ENCODE results near the gene WDFY3.

WDFY3 gene

GRCh38 chr4:84639145-84639544 is 327.3 kb downstream of the WDFY3 start:
- H3K27me3 ChIP-seq (ENCODE audit: insufficient read depth, low read length), result no peaks in the 10 kb centered on the region
- H3K4me1 ChIP-seq (ENCODE audit: insufficient read depth, low read length), result no peaks in the 10 kb centered on the region
- no peaks in the 10 kb centered on the region for H3K9me3 ChIP-seq (ENCODE audit: low read length)
- no peak overlapping the region for H2AFZ ChIP-seq (ENCODE audit: low read depth, low read length)
- H3K36me3 ChIP-seq (ENCODE audit: insufficient read depth, low read length), result no peaks in the 10 kb centered on the region
- H3K4me3 ChIP-seq (ENCODE audit: low read length), result no peak overlapping the region

- H3K4me1 ChIP-seq (ENCODE audit: insufficient read depth, low read length), result no peaks in the 10 kb centered on the region
- H3K4me3 ChIP-seq (ENCODE audit: low read length), result no peak overlapping the region
- H2AFZ ChIP-seq (ENCODE audit: low read depth, low read length), result no peak overlapping the region
- no peaks in the 10 kb centered on the region for H3K36me3 ChIP-seq (ENCODE audit: insufficient read depth, low read length)
- no peaks in the 10 kb centered on the region for H3K9me3 ChIP-seq (ENCODE audit: low read length)
- no peaks in the 10 kb centered on the region for H3K27me3 ChIP-seq (ENCODE audit: insufficient read depth, low read length)
Observed at GRCh38 chr4:84638092-84638491, 328.4 kb downstream of the WDFY3 start.

DNA sequence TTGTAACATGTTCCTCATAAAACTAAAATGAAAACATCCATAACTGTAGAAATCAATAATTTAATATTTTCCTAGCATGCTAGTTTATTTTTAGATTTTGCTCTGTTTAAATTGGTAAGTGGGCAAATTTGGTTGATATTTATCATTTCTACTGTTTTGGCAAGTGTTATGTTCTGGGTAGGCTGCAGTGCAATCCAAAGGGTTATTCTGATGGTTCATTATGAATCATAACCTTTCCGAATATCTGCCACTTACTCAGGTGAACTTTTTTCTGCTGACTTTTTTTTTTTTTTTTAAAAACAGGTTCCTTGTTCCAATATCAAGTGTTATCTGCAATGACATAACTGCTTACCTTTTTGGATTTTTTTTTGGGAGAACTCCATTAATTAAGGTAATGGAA is 331.5 kb downstream of the WDFY3 start:
- no peak overlapping the region for H3K4me3 ChIP-seq (ENCODE audit: low read length)
- no peaks in the 10 kb centered on the region for H3K36me3 ChIP-seq (ENCODE audit: insufficient read depth, low read length)
- H3K27me3 ChIP-seq (ENCODE audit: insufficient read depth, low read length), result no peaks in the 10 kb centered on the region

GRCh38 chr4:84632092-84632491 is 334.4 kb downstream of the WDFY3 start:
- Histone ChIP-seq H2AFZ (ENCODE audit: low read depth, low read length) (no peak overlapping the region), H3K36me3 (ENCODE audit: insufficient read depth, low read length) (no peaks in the 10 kb centered on the region), H3K4me3 (ENCODE audit: low read length) (no peak overlapping the region), H3K4me1 (ENCODE audit: insufficient read depth, low read length) (no peaks in the 10 kb centered on the region), H3K9me3 (ENCODE audit: low read length) (no peaks in the 10 kb centered on the region), H3K27me3 (ENCODE audit: insufficient read depth, low read length) (no peaks in the 10 kb centered on the region)

More for the DNA sequence above, 331.5 kb downstream of the WDFY3 start:
- Histone ChIP-seq H3K4me1 (ENCODE audit: insufficient read depth, low read length) (no peaks in the 10 kb centered on the region), H3K9me3 (ENCODE audit: low read length) (no peaks in the 10 kb centered on the region), H2AFZ (ENCODE audit: low read depth, low read length) (no peak overlapping the region)

DNA sequence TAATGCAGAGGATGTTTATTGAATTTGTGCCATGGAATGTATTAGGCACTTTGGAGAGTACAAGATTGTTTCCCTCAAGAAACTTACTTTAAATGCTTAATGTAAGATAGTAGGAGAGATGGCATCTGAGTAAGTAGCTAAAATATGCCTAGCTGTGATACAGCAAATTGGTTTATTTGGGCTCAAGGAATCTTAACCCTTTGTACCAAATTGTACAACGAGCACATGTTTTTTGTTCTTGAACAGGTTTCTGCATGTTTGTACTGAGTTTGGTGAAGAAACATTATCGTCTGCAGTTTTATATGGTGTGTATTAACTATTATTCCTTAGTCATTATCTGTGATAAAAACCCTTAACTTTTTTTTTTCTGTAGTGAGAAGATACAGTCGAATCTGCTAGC is 334.9 kb downstream of the WDFY3 start:
- no peak overlapping the region for H2AFZ ChIP-seq (ENCODE audit: low read depth, low read length)
- H3K4me1 ChIP-seq (ENCODE audit: insufficient read depth, low read length), result no peaks in the 10 kb centered on the region
- no peaks in the 10 kb centered on the region for H3K36me3 ChIP-seq (ENCODE audit: insufficient read depth, low read length)
- no peak overlapping the region for H3K4me3 ChIP-seq (ENCODE audit: low read length)
- no peaks in the 10 kb centered on the region for H3K9me3 ChIP-seq (ENCODE audit: low read length)
- no peaks in the 10 kb centered on the region for H3K27me3 ChIP-seq (ENCODE audit: insufficient read depth, low read length)

DNA sequence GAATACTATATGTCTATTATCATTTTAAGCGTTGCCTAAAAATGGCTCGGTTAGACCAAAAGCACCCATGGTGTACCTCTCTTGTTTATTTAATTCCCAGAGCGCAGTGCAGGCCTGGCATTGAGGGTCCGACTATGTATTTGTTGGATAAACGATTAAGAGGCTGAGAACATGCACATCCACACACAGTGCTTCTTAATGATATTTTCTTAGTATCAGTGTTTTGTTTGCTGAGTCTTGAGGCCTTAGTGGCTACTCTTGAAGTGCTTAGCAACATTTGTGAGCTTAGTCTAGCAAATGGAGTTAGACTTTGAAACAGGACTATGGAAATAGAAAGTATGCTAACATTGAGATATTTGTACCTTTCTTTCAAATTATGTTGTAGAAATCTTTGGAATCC is 339.8 kb downstream of the WDFY3 start:
- Histone ChIP-seq H3K9me3 (ENCODE audit: low read length) (no peaks in the 10 kb centered on the region), H3K36me3 (ENCODE audit: insufficient read depth, low read length) (no peaks in the 10 kb centered on the region), H3K4me1 (ENCODE audit: insufficient read depth, low read length) (no peaks in the 10 kb centered on the region), H2AFZ (ENCODE audit: low read depth, low read length) (no peak overlapping the region), H3K27me3 (ENCODE audit: insufficient read depth, low read length) (no peaks in the 10 kb centered on the region), H3K4me3 (ENCODE audit: low read length) (no peak overlapping the region)

DNA sequence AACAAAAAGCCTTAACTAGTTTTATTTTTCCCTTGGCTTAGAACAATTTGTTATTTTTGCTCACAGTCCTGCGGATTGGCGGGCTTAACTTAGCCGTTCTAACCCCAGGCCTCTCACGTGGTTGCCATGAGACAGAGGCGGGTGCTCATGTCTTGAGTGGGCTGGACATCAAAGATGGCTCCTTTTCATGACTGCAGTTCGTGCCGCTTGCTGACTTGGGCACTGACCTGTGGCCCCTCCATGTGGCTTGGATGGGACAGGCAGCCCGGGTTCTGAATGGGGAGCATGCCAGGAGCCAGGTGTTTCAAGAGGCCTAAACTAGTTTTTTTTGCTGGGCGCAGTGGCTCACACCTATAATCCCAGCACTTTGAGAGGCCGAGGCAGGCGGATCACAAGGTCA is 342.8 kb downstream of the WDFY3 start:
- Histone ChIP-seq H3K4me3 (ENCODE audit: low read length) (no peak overlapping the region), H3K9me3 (ENCODE audit: low read length) (no peaks in the 10 kb centered on the region), H3K27me3 (ENCODE audit: insufficient read depth, low read length) (no peaks in the 10 kb centered on the region), H3K4me1 (ENCODE audit: insufficient read depth, low read length) (no peaks in the 10 kb centered on the region), H3K36me3 (ENCODE audit: insufficient read depth, low read length) (no peaks in the 10 kb centered on the region), H2AFZ (ENCODE audit: low read depth, low read length) (no peak overlapping the region)

DNA sequence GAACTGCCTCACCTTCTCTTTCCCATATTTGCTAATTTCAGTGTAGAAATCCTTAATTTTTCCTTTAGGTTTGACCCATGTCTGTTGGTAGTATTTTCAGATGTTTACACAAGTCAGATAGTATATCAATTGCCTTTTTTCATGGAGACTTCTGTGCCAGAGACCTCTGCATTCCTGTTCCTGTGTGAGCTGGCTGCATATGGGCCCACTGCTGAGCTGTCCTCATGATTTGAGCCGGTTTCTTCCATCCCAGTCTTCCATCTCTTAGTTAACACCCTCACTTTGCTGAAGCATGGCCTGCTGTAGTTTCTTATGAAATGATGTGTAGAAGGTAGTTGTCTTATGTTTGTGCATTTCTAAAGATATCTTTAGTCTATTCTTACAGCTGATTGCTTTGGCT is 343.5 kb downstream of the WDFY3 start:
- Histone ChIP-seq H3K9me3 (ENCODE audit: low read length) (no peaks in the 10 kb centered on the region), H2AFZ (ENCODE audit: low read depth, low read length) (no peak overlapping the region), H3K4me3 (ENCODE audit: low read length) (no peak overlapping the region), H3K36me3 (ENCODE audit: insufficient read depth, low read length) (no peaks in the 10 kb centered on the region), H3K4me1 (ENCODE audit: insufficient read depth, low read length) (no peaks in the 10 kb centered on the region), H3K27me3 (ENCODE audit: insufficient read depth, low read length) (no peaks in the 10 kb centered on the region)

Data from neuron (in vitro differentiated cells).